H1 (cell line): ENCODE measurements around the gene REG1B. TPM values are rescaled to one million over a fixed set of nuclear protein-coding genes. Genes with fewer than 3 reads are reported as not detected.

ENCODE experiments used
- CTCF ChIA-PET: fragments of 300-600 bp; sonication (Branson Sonifier 250); formaldehyde crosslinking; loops from one replicate; lab custom pipeline; 2021; ENCODE audit not compliant: partially characterized antibody; lab: Charles Lee
- POLR2A ChIA-PET: fragments of 300-600 bp; sonication (Branson Sonifier 250); formaldehyde crosslinking; loops from one replicate; lab custom pipeline; 2021; ENCODE audit warnings: inconsistent platforms; ENCODE audit not compliant: partially characterized antibody; lab: Charles Lee
- DNase-seq, 2 experiments: peaks; one replicate each; pipeline versions ENCODE4 v3.0.0 to v3.0.0-alpha.2; 2010 to 2022; ENCODE audit warnings: low spot score in 2 of 2, low read depth in 1 of 2, mixed read lengths in 1 of 2
- FAIRE-seq: peaks from 2 replicates; lab custom pipeline; 2011; peaks lifted over from hg19 to GRCh38; lab: Jason Lieb, UNC
- H2AFZ ChIP-seq: 2 replicates; pipeline ENCODE4 v1.8.1; 2012; ENCODE audit warnings: low read length, inconsistent platforms
- H2AK5ac ChIP-seq: 2 replicates; pipeline ENCODE4 v1.6.1; 2013; ENCODE audit warnings: low read depth, low read length
- H2BK120ac ChIP-seq: replicated peaks from 2 replicates; pipeline ENCODE3; 2013; ENCODE audit warnings: low read depth, low read length, inconsistent platforms
- H2BK12ac ChIP-seq: 2 replicates; pipeline ENCODE4 v1.6.1; 2013; ENCODE audit warnings: low read depth, low read length
- H2BK15ac ChIP-seq: 2 replicates; pipeline ENCODE4 v1.6.1; 2013; ENCODE audit warnings: low read length
- H2BK20ac ChIP-seq: 2 replicates; pipeline ENCODE4 v1.6.1; 2013; ENCODE audit warnings: low read length
- H2BK5ac ChIP-seq: 2 replicates; pipeline ENCODE4 v1.6.1; 2013; ENCODE audit warnings: low read depth, low read length
- H3K14ac ChIP-seq: 2 replicates; pipeline ENCODE4 v1.6.1; 2013; ENCODE audit warnings: inconsistent platforms; ENCODE audit not compliant: insufficient read length
- H3K18ac ChIP-seq: 2 replicates; pipeline ENCODE4 v1.6.1; 2013; ENCODE audit warnings: low read length; ENCODE audit errors: extremely low read depth
- H3K23ac ChIP-seq: 2 replicates; pipeline ENCODE4 v1.6.1; 2013; ENCODE audit warnings: inconsistent platforms; ENCODE audit not compliant: insufficient read length
- H3K23me2 ChIP-seq: 2 replicates; pipeline ENCODE4 v1.6.1; 2013; ENCODE audit warnings: low read depth, low read length
- H3K27ac ChIP-seq: 2 replicates; pipeline ENCODE4 v1.6.1; 2011; ENCODE audit warnings: low read depth, low read length, inconsistent platforms
- H3K27me3 ChIP-seq, 4 experiments: replicated peaks in 1 of 4; 1 replicate in 1 of 4; 2 replicates in 3 of 4; pipeline versions ENCODE4 v1.6.1 to v1.8.1; 2011 to 2013; ENCODE audit warnings: low read length in 3 of 4, mild to moderate bottlenecking in 3 of 4, inconsistent platforms in 2 of 4, mixed read lengths in 2 of 4, moderate library complexity in 1 of 4; ENCODE audit not compliant: control insufficient read depth in 3 of 4, insufficient read depth in 3 of 4; ENCODE audit errors: extremely low read depth in 1 of 4
- H3K36me3 ChIP-seq, 4 experiments: 2 replicates each; pipeline versions ENCODE4 v1.6.1 to v1.8.1; 2011 to 2013; ENCODE audit warnings: mild to moderate bottlenecking in 4 of 4, low read length in 3 of 4, moderate library complexity in 2 of 4, control low read depth in 1 of 4, inconsistent platforms in 1 of 4; ENCODE audit not compliant: insufficient read depth in 4 of 4, control insufficient read depth in 2 of 4
- H3K4ac ChIP-seq: replicated peaks from 2 replicates; pipeline ENCODE3; 2013; ENCODE audit warnings: low read length, low read depth, mixed read lengths, inconsistent platforms; ENCODE audit not compliant: insufficient read length
- H3K4me1 ChIP-seq, 4 experiments: replicated peaks in 1 of 4; 1 replicate in 1 of 4; 2 replicates in 3 of 4; pipeline versions ENCODE4 v1.6.1 to v1.8.1; 2011 to 2013; ENCODE audit warnings: low read length in 3 of 4, inconsistent platforms in 2 of 4, mixed read lengths in 1 of 4; ENCODE audit not compliant: insufficient read depth in 4 of 4, control insufficient read depth in 3 of 4
- H3K4me2 ChIP-seq, 2 experiments: 2 replicates each; pipeline versions ENCODE4 v1.6.1 to v1.8.1; 2011 to 2013; ENCODE audit warnings: low read depth in 2 of 2, low read length in 2 of 2, control low read depth in 1 of 2, inconsistent platforms in 1 of 2, mild to moderate bottlenecking in 1 of 2; ENCODE audit not compliant: insufficient read depth in 1 of 2
- H3K4me3 ChIP-seq, 4 experiments: fragments of 200-600, 300-600 bp in 1 of 4; sonication (generic), shearing (Covaris generic), sonication (Bioruptor Twin) in 1 of 4; 2 replicates each; pipeline versions ENCODE4 v1.5.1 to v1.8.1; 2011 to 2016; ENCODE audit warnings: low read length in 4 of 4, low read depth in 3 of 4, control low read depth in 2 of 4, inconsistent platforms in 2 of 4, mild to moderate bottlenecking in 2 of 4, mixed read lengths in 1 of 4, moderate library complexity in 1 of 4; ENCODE audit not compliant: insufficient read depth in 2 of 4; ENCODE audit errors: extremely low read depth in 1 of 4
- H3K56ac ChIP-seq: replicated peaks from 2 replicates; pipeline ENCODE3; 2013; ENCODE audit warnings: low read depth, mild to moderate bottlenecking, mixed read lengths, low read length, inconsistent platforms; ENCODE audit not compliant: insufficient read length
- H3K79me1 ChIP-seq: 2 replicates; pipeline ENCODE4 v1.6.1; 2013; ENCODE audit warnings: low read depth, low read length, control low read depth
- H3K79me2 ChIP-seq, 2 experiments: 2 replicates each; pipeline versions ENCODE4 v1.6.1 to v1.8.1; 2012 to 2013; ENCODE audit warnings: low read length in 2 of 2, mild to moderate bottlenecking in 2 of 2, inconsistent platforms in 1 of 2; ENCODE audit not compliant: insufficient read depth in 2 of 2, control insufficient read depth in 1 of 2
- H3K9ac ChIP-seq, 4 experiments: replicated peaks in 1 of 4; 1 replicate in 1 of 4; 2 replicates in 3 of 4; pipeline versions ENCODE4 v1.6.1 to v1.8.1; 2011 to 2013; ENCODE audit warnings: low read depth in 3 of 4, low read length in 3 of 4, control low read depth in 2 of 4, mild to moderate bottlenecking in 2 of 4, moderate library complexity in 2 of 4, inconsistent platforms in 1 of 4; ENCODE audit errors: extremely low read depth in 1 of 4
- H3K9me3 ChIP-seq, 2 experiments: 2 replicates each; pipeline versions ENCODE4 v1.6.1 to v1.8.1; 2012 to 2013; ENCODE audit warnings: mild to moderate bottlenecking in 2 of 2, moderate library complexity in 2 of 2, control low read depth in 1 of 2, inconsistent platforms in 1 of 2, low read depth in 1 of 2, low read length in 1 of 2, mixed read lengths in 1 of 2; ENCODE audit not compliant: insufficient read depth in 2 of 2
- H4K20me1 ChIP-seq, 2 experiments: replicated peaks in 1 of 2; 2 replicates each; pipeline versions ENCODE3 to v1.8.1; 2011 to 2013; ENCODE audit warnings: inconsistent platforms in 2 of 2, low read length in 2 of 2, mild to moderate bottlenecking in 1 of 2; ENCODE audit not compliant: insufficient read depth in 2 of 2, control insufficient read depth in 1 of 2
- H4K5ac ChIP-seq: 2 replicates; pipeline ENCODE4 v1.6.1; 2013; ENCODE audit warnings: low read length, low read depth, mixed read lengths, inconsistent platforms; ENCODE audit not compliant: insufficient read length
- H4K8ac ChIP-seq: 2 replicates; pipeline ENCODE4 v1.8.0; 2013; ENCODE audit warnings: mild to moderate bottlenecking, moderate library complexity, low read length, inconsistent platforms; ENCODE audit not compliant: insufficient read depth; ENCODE audit errors: extremely low read depth
- H4K91ac ChIP-seq: replicated peaks from 2 replicates; pipeline ENCODE3; 2013; ENCODE audit warnings: low read length, mixed read lengths, inconsistent platforms; ENCODE audit not compliant: insufficient read length
- EZH2 ChIP-seq: fragments of 200-600 bp; sonication (generic); IDR thresholded peaks from 2 replicates; pipeline ENCODE4 v1.7.1; 2012; ENCODE audit warnings: low read depth, mild to moderate bottlenecking, moderate library complexity, low read length, inconsistent platforms; ENCODE audit not compliant: severe bottlenecking
- NANOG ChIP-seq: IDR thresholded peaks from 2 replicates; pipeline ENCODE4 v1.6.1; 2011; ENCODE audit warnings: low read length, low read depth, mild to moderate bottlenecking, inconsistent platforms; ENCODE audit not compliant: insufficient read depth, poor library complexity, severe bottlenecking
- NRF1 ChIP-seq: IDR thresholded peaks from 2 replicates; pipeline ENCODE4 v1.6.1; 2011; ENCODE audit warnings: mild to moderate bottlenecking, low read depth, low read length, improper control_type of control experiment
- RAD21 ChIP-seq, 2 experiments: IDR thresholded peaks in 1 of 2; conservative IDR thresholded peaks in 1 of 2; 2 replicates each; pipeline ENCODE4 v1.6.1; 2011; ENCODE audit warnings: low read depth in 2 of 2, low read length in 2 of 2, improper control_type of control experiment in 1 of 2, inconsistent platforms in 1 of 2, mild to moderate bottlenecking in 1 of 2, moderate library complexity in 1 of 2
- RFX5 ChIP-seq: IDR thresholded peaks from 2 replicates; pipeline ENCODE4 v1.6.1; 2011; ENCODE audit warnings: low read depth, low read length, improper control_type of control experiment, borderline replicate concordance
- SP1 ChIP-seq: IDR thresholded peaks from 2 replicates; pipeline ENCODE4 v1.6.1; 2011; ENCODE audit warnings: low read depth, low read length
- SP2 ChIP-seq: IDR thresholded peaks from 2 replicates; pipeline ENCODE4 v1.6.1; 2012; ENCODE audit warnings: mild to moderate bottlenecking, low read length, inconsistent platforms
- YY1 ChIP-seq: IDR thresholded peaks from 2 replicates; pipeline ENCODE4 v1.6.1; 2011; ENCODE audit warnings: low read depth, mild to moderate bottlenecking, low read length
- ZNF274 ChIP-seq: IDR thresholded peaks from 2 replicates; pipeline ENCODE4 v1.7.0; 2012; ENCODE audit warnings: low read length, borderline replicate concordance; ENCODE audit errors: extremely low read depth
- WGBS, 2 experiments: shearing (Covaris generic) in 1 of 2; methylation state at CpG; one replicate each; pipeline versions ENCODE4 v1.1.6 to v1.1.7; 2013 to 2015; ENCODE audit warnings: low lambda C conversion rate in 2 of 2, mixed read lengths in 2 of 2, inconsistent platforms in 1 of 2, low coverage in 1 of 2, missing lambda C conversion rate in 1 of 2; ENCODE audit not compliant: insufficient replicate concordance in 2 of 2, insufficient coverage in 1 of 2, insufficient read length in 1 of 2; ENCODE audit errors: extremely low coverage in 1 of 2, missing lambda C conversion rate in 1 of 2; 5-methylcytosine and 5-hydroxymethylcytosine counted together
- polyA plus RNA-seq, 7 experiments: library from polyadenylated mRNA; depleted of rRNA in 3 of 7; stranded (reverse) in 5 of 7; unstranded in 2 of 7; fragments of >200 nt in 5 of 7; fragments of 200-250 nt in 2 of 7; gene quantifications; 1 replicate in 5 of 7; 2 replicates in 1 of 7; 4 replicates in 1 of 7; pipeline versions ENCODE4 v1.2.1 to v1.2.3, GENCODE V29; 2011 to 2013; ENCODE audit warnings: missing spikeins in 2 of 7, mixed read lengths in 2 of 7
- total RNA-seq: library from RNA; stranded (reverse); fragmentation: NEBNext Ultra II Directional; extraction: Animal tissue kit (Norgen Biotek cat#: 25700); gene quantifications from 2 replicates; pipeline ENCODE4 v1.2.1, GENCODE V29; 2021
- TF ChIP-seq, protein P1 (sequence below): IDR thresholded peaks from 2 replicates; pipeline ENCODE4 v1.6.1; 2012; ENCODE audit warnings: inconsistent platforms
- TF ChIP-seq, protein P2 (sequence below), 3 experiments: IDR thresholded peaks; 1 replicate in 2 of 3; 2 replicates in 1 of 3; pipeline versions ENCODE4 v1.5.1 to v1.6.1; 2011; ENCODE audit warnings: low read length in 3 of 3, mild to moderate bottlenecking in 3 of 3, inconsistent platforms in 2 of 3, low read depth in 1 of 3, moderate library complexity in 1 of 3; ENCODE audit not compliant: insufficient read depth in 1 of 3; ENCODE audit errors: control extremely low read depth in 1 of 3

Gene REG1B
- total and polyA plus RNA-seq, 2 of the 8 experiments (the other 6 are each of a cell fraction or from before 2014, with no cell fraction given): not detected

DNA sequence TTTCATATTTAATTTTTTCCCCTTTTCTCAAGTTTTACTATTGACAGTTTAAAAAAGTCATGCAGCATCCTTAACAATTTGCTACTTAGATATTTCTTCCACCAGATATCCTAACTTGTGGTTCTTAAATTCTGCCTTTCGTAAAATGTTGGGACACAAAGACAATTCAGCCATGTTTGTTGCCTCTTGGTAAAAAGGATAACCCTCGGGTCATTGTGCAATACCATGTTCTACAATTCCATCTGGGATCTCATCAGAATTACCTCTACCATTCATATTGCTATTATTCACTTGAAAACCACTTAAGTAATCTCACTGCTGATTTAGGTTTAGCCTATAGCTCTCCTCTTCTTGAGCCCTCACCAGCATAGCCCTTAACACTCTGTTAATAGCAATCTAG lies 13.2 kb upstream of the REG1B start:
- no peak overlapping the region for H3K56ac ChIP-seq
- H2BK12ac ChIP-seq: no peak overlapping the region
- FAIRE-seq: no peak
- no peak overlapping the region for H2BK15ac ChIP-seq
- ChIA-PET POLR2A (no interaction called here), CTCF (no interaction called here)
- DNase-seq: no peak
- H3K23me2 ChIP-seq: peaks cover 2% of the 10 kb centered on the region; the same call in 1 of the 2 replicates
- H4K91ac ChIP-seq: no peak overlapping the region
- no peak overlapping the region for H3K4me3 ChIP-seq
- no peaks in the 10 kb centered on the region for H4K20me1 ChIP-seq
- no peaks in the 10 kb centered on the region for H3K4me1 ChIP-seq
- H4K8ac ChIP-seq: no peak overlapping the region
- H2AK5ac ChIP-seq: no peak overlapping the region
- H3K14ac ChIP-seq: no peak overlapping the region
- H3K79me1 ChIP-seq: no peaks in the 10 kb centered on the region
- no peak overlapping the region for H3K23ac ChIP-seq
- H3K9ac ChIP-seq: no peak overlapping the region
- H2BK120ac ChIP-seq: no peak overlapping the region
- no peaks in the 10 kb centered on the region for H3K79me2 ChIP-seq
- no peaks in the 10 kb centered on the region for H3K36me3 ChIP-seq
- no peak overlapping the region for H2BK5ac ChIP-seq
- H2AFZ ChIP-seq: no peak overlapping the region
- peaks cover 9 to 11% of the 10 kb centered on the region in 2 experiments; a peak in 3 of 4 replicates for H3K9me3 ChIP-seq
- no peak overlapping the region for H3K27ac ChIP-seq
- no peak overlapping the region for H3K4me2 ChIP-seq
- H4K5ac ChIP-seq: no peak overlapping the region
- no peak overlapping the region for H3K18ac ChIP-seq
- 88% methylated on average over 2 of the region's 2 CpGs; no CpG with 5 or more reads in 1 of the 2 experiments for WGBS, 2 experiments
- no peaks in the 10 kb centered on the region for H3K27me3 ChIP-seq
- H2BK20ac ChIP-seq: no peak overlapping the region
- H3K4ac ChIP-seq: no peak overlapping the region
- TF ChIP-seq RFX5 (no peak), RAD21 (IDR thresholded peaks at IDR 0.05 in 1 of 2, conservative IDR thresholded peaks at IDR 0.05 in 1 of 2; ENCODE audit: low read depth in 2 of 2, low read length in 2 of 2) (no peak), EZH2 (no peak), ZNF274 (no peak), NANOG (no peak), SP1 (no peak), SP2 (no peak), NRF1 (no peak), YY1 (no peak)
- TF ChIP-seq, protein P1, sequence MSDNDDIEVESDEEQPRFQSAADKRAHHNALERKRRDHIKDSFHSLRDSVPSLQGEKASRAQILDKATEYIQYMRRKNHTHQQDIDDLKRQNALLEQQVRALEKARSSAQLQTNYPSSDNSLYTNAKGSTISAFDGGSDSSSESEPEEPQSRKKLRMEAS: no peak
- TF ChIP-seq, protein P2, sequence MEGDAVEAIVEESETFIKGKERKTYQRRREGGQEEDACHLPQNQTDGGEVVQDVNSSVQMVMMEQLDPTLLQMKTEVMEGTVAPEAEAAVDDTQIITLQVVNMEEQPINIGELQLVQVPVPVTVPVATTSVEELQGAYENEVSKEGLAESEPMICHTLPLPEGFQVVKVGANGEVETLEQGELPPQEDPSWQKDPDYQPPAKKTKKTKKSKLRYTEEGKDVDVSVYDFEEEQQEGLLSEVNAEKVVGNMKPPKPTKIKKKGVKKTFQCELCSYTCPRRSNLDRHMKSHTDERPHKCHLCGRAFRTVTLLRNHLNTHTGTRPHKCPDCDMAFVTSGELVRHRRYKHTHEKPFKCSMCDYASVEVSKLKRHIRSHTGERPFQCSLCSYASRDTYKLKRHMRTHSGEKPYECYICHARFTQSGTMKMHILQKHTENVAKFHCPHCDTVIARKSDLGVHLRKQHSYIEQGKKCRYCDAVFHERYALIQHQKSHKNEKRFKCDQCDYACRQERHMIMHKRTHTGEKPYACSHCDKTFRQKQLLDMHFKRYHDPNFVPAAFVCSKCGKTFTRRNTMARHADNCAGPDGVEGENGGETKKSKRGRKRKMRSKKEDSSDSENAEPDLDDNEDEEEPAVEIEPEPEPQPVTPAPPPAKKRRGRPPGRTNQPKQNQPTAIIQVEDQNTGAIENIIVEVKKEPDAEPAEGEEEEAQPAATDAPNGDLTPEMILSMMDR (IDR thresholded peaks at IDR 0.05; ENCODE audit: control extremely low read depth in 1 of 3, insufficient read depth in 1 of 3, low read depth in 1 of 3, low read length in 3 of 3): no peak
